Ishikawa (cell line): ENCODE data around the gene PILRB.

Source experiments
- CREB1 ChIP-seq: IDR thresholded peaks from 2 replicates; pipeline ENCODE4 v1.6.1; 2012; ENCODE audit warnings: low read depth
- EP300 ChIP-seq: IDR thresholded peaks from 2 replicates; pipeline ENCODE4 v1.6.1; 2012; ENCODE audit warnings: borderline replicate concordance
- RAD21 ChIP-seq: IDR thresholded peaks from 2 replicates; pipeline ENCODE4 v1.6.1; 2012; ENCODE audit warnings: low read depth
- TAF1 ChIP-seq: IDR thresholded peaks from 2 replicates; pipeline ENCODE4 v1.6.1; 2012; ENCODE audit warnings: low read depth, mild to moderate bottlenecking
- TEAD4 ChIP-seq: IDR thresholded peaks from 2 replicates; pipeline ENCODE4 v1.6.1; 2012
- YY1 ChIP-seq: IDR thresholded peaks from 2 replicates; pipeline ENCODE4 v1.6.1; 2012; ENCODE audit warnings: low read depth
- ZBTB7A ChIP-seq: IDR thresholded peaks from 2 replicates; pipeline ENCODE4 v1.6.1; 2012; ENCODE audit warnings: low read depth
- TF ChIP-seq, protein P1 (sequence below): IDR thresholded peaks from 2 replicates; pipeline ENCODE4 v1.6.1; 2012
- TF ChIP-seq, protein P2 (sequence below): IDR thresholded peaks from 2 replicates; pipeline ENCODE4 v1.6.1; 2012; ENCODE audit warnings: low read depth, mild to moderate bottlenecking

DNA sequence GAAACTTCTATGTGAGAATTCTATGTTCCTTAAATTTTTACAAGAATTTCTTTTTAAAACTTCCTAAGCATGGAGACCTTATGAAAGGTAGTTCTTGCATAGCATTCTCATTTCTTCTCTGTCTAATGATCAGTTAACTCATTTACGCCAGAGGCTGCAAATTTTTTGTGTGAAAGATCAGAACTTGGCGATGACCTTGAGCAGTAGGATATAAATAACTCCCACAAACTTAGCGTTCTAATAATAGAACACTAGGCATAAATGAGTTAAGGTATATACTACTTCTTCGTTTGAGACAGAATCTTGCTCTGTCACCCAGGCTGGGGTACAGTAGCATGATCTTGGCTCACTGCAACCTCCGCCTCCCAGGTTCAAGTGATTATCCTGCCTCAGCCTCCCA lies 29.0 kb downstream of the PILRB start:
- TF ChIP-seq TEAD4 (no peak), YY1 (no peak), ZBTB7A (no peak), CREB1 (no peak), EP300 (no peak), TAF1 (no peak), RAD21 (no peak)
- TF ChIP-seq, protein P1, sequence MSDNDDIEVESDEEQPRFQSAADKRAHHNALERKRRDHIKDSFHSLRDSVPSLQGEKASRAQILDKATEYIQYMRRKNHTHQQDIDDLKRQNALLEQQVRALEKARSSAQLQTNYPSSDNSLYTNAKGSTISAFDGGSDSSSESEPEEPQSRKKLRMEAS, result no peak
- TF ChIP-seq, protein P2, sequence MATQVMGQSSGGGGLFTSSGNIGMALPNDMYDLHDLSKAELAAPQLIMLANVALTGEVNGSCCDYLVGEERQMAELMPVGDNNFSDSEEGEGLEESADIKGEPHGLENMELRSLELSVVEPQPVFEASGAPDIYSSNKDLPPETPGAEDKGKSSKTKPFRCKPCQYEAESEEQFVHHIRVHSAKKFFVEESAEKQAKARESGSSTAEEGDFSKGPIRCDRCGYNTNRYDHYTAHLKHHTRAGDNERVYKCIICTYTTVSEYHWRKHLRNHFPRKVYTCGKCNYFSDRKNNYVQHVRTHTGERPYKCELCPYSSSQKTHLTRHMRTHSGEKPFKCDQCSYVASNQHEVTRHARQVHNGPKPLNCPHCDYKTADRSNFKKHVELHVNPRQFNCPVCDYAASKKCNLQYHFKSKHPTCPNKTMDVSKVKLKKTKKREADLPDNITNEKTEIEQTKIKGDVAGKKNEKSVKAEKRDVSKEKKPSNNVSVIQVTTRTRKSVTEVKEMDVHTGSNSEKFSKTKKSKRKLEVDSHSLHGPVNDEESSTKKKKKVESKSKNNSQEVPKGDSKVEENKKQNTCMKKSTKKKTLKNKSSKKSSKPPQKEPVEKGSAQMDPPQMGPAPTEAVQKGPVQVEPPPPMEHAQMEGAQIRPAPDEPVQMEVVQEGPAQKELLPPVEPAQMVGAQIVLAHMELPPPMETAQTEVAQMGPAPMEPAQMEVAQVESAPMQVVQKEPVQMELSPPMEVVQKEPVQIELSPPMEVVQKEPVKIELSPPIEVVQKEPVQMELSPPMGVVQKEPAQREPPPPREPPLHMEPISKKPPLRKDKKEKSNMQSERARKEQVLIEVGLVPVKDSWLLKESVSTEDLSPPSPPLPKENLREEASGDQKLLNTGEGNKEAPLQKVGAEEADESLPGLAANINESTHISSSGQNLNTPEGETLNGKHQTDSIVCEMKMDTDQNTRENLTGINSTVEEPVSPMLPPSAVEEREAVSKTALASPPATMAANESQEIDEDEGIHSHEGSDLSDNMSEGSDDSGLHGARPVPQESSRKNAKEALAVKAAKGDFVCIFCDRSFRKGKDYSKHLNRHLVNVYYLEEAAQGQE, result no peak
